Neural cell (in vitro differentiated cells): Measurements from ENCODE around the gene HNRNPA1L2. TPM values are rescaled to one million over a fixed set of nuclear protein-coding genes. Genes with fewer than 3 reads are reported as not detected.
A peak's percentile ranks its signal among the peaks of the same experiment; 100 is the strongest.

Source experiments
- H2AFZ ChIP-seq: fragments of 200-600, 300-800 bp; sonication (generic), shearing (Covaris generic); 2 replicates; pipeline ENCODE4 v1.6.0; 2014; ENCODE audit warnings: low read depth, mild to moderate bottlenecking, antibody characterized with exemption, low read length, moderate library complexity
- H3F3A ChIP-seq: fragments of 200-600 bp; shearing (Covaris generic); 2 replicates; pipeline ENCODE4 v1.6.1; 2016; ENCODE audit warnings: mild to moderate bottlenecking, moderate library complexity, mixed read lengths, antibody characterized with exemption, low read length; ENCODE audit not compliant: insufficient read depth, poor library complexity, severe bottlenecking
- H3K27ac ChIP-seq: fragments of 200-600, 300-800 bp; sonication (generic), shearing (Covaris generic); 2 replicates; pipeline ENCODE4 v1.5.1; 2014; ENCODE audit warnings: mild to moderate bottlenecking, low read length, moderate library complexity
- H3K27me3 ChIP-seq: fragments of 300-800, 200-600 bp; sonication (generic), shearing (Covaris generic); 2 replicates; pipeline ENCODE4 v1.6.0; 2014; ENCODE audit warnings: mild to moderate bottlenecking, low read depth, low read length, moderate library complexity; ENCODE audit not compliant: insufficient read depth
- H3K36me3 ChIP-seq: fragments of 300-800, 200-600 bp; sonication (generic), shearing (Covaris generic); 2 replicates; pipeline ENCODE4 v1.5.1; 2014; ENCODE audit warnings: mild to moderate bottlenecking, antibody characterized with exemption, low read length, moderate library complexity; ENCODE audit not compliant: insufficient read depth
- H3K4me2 ChIP-seq: fragments of 300-800, 200-600 bp; sonication (generic), shearing (Covaris generic); 2 replicates; pipeline ENCODE4 v1.6.0; 2014; ENCODE audit warnings: mild to moderate bottlenecking, low read length
- H3K4me3 ChIP-seq: fragments of 300-800, 200-600 bp; sonication (generic), shearing (Covaris generic); 2 replicates; pipeline ENCODE4 v1.5.1; 2014; ENCODE audit warnings: mild to moderate bottlenecking, low read length, moderate library complexity
- H3K79me2 ChIP-seq: fragments of 200-600 bp; shearing (Covaris generic); replicated peaks from 2 replicates; pipeline ENCODE4 v1.6.0; 2014; ENCODE audit warnings: mild to moderate bottlenecking, low read length, moderate library complexity; ENCODE audit not compliant: insufficient read depth
- H3K9ac ChIP-seq: fragments of 300-800, 200-600 bp; sonication (generic), shearing (Covaris generic); 2 replicates; pipeline ENCODE4 v1.6.1; 2016; ENCODE audit warnings: mild to moderate bottlenecking, low read length, mixed read lengths
- H3K9me2 ChIP-seq: fragments of 200-600 bp; shearing (Covaris generic); 2 replicates; pipeline ENCODE4 v1.6.1; 2016; ENCODE audit warnings: mild to moderate bottlenecking, low read length, mixed read lengths; ENCODE audit not compliant: insufficient read depth
- H3K9me3 ChIP-seq: fragments of 200-600, 300-800 bp; sonication (generic), shearing (Covaris generic); 2 replicates; pipeline ENCODE4 v1.6.1; 2016; ENCODE audit warnings: mild to moderate bottlenecking, mixed run types, low read length, moderate library complexity, mixed read lengths
- H4K20me1 ChIP-seq: fragments of 200-600 bp; shearing (Covaris generic); 2 replicates; pipeline ENCODE4 v1.6.1; 2016; ENCODE audit warnings: mild to moderate bottlenecking, mixed run types; ENCODE audit not compliant: insufficient read depth
- CTCF ChIP-seq: fragments of 450-650 bp; IDR thresholded peaks from 2 replicates; pipeline ENCODE4 v1.5.1; 2014; ENCODE audit warnings: antibody characterized with exemption, mild to moderate bottlenecking, moderate library complexity; ENCODE audit not compliant: poor library complexity, severe bottlenecking
- EP300 ChIP-seq: fragments of 450-650 bp; conservative IDR thresholded peaks from 2 replicates; pipeline ENCODE4 v1.6.1; 2014; ENCODE audit warnings: antibody characterized with exemption, mild to moderate bottlenecking, moderate library complexity; ENCODE audit not compliant: poor library complexity, severe bottlenecking
- EZH2 ChIP-seq: fragments of 200-600, 300-800 bp; shearing (Covaris generic), sonication (generic); IDR thresholded peaks from 2 replicates; pipeline ENCODE4 v1.6.1; 2014; ENCODE audit warnings: antibody characterized with exemption, low read length, borderline replicate concordance, mild to moderate bottlenecking; ENCODE audit not compliant: insufficient read depth, poor library complexity, severe bottlenecking
- MXI1 ChIP-seq: fragments of 450-650 bp; conservative IDR thresholded peaks from 2 replicates; pipeline ENCODE4 v1.6.1; 2014; ENCODE audit warnings: antibody characterized with exemption, mild to moderate bottlenecking; ENCODE audit not compliant: poor library complexity, severe bottlenecking
- POLR2AphosphoS5 ChIP-seq: IDR thresholded peaks from 2 replicates; pipeline ENCODE4 v1.6.1; 2012
- RAD21 ChIP-seq: fragments of 450-650 bp; conservative IDR thresholded peaks from 2 replicates; pipeline ENCODE4 v1.6.1; 2014; ENCODE audit warnings: antibody characterized with exemption, mild to moderate bottlenecking, moderate library complexity
- SMC3 ChIP-seq: fragments of 450-650 bp; conservative IDR thresholded peaks from 2 replicates; pipeline ENCODE4 v1.6.1; 2014; ENCODE audit warnings: antibody characterized with exemption, mild to moderate bottlenecking, moderate library complexity; ENCODE audit not compliant: poor library complexity
- TAF1 ChIP-seq: IDR thresholded peaks from 2 replicates; pipeline ENCODE4 v1.6.1; 2012; ENCODE audit warnings: low read depth
- polyA plus RNA-seq: library from polyadenylated mRNA; depleted of rRNA; stranded (reverse); fragments of >200 nt; gene quantifications from 2 replicates; pipeline ENCODE4 v1.2.3, GENCODE V29; 2014
- TF ChIP-seq, protein P1 (sequence below): IDR thresholded peaks from 2 replicates; pipeline ENCODE4 v1.6.1; 2012; ENCODE audit warnings: borderline replicate concordance

The HNRNPA1L2 gene
- polyA plus RNA-seq, 1 donor from 2014 or later: 21.2 TPM

GRCh38 chr13:52652980-52653303 is 10.7 kb downstream of the HNRNPA1L2 start:
- H3K27me3 ChIP-seq: no peaks in the 10 kb centered on the region
- H3K9me2 ChIP-seq: no peaks in the 10 kb centered on the region
- peak overlapping the region; percentile 84 for H2AFZ ChIP-seq
- TF ChIP-seq SMC3 (peak; percentile 41), MXI1 (peak; percentile 7), TAF1 (no peak), RAD21 (peak; percentile 43), CTCF (peak; percentile 11), EP300 (no peak), EZH2 (no peak), POLR2AphosphoS5 (no peak)
- TF ChIP-seq, protein P1, sequence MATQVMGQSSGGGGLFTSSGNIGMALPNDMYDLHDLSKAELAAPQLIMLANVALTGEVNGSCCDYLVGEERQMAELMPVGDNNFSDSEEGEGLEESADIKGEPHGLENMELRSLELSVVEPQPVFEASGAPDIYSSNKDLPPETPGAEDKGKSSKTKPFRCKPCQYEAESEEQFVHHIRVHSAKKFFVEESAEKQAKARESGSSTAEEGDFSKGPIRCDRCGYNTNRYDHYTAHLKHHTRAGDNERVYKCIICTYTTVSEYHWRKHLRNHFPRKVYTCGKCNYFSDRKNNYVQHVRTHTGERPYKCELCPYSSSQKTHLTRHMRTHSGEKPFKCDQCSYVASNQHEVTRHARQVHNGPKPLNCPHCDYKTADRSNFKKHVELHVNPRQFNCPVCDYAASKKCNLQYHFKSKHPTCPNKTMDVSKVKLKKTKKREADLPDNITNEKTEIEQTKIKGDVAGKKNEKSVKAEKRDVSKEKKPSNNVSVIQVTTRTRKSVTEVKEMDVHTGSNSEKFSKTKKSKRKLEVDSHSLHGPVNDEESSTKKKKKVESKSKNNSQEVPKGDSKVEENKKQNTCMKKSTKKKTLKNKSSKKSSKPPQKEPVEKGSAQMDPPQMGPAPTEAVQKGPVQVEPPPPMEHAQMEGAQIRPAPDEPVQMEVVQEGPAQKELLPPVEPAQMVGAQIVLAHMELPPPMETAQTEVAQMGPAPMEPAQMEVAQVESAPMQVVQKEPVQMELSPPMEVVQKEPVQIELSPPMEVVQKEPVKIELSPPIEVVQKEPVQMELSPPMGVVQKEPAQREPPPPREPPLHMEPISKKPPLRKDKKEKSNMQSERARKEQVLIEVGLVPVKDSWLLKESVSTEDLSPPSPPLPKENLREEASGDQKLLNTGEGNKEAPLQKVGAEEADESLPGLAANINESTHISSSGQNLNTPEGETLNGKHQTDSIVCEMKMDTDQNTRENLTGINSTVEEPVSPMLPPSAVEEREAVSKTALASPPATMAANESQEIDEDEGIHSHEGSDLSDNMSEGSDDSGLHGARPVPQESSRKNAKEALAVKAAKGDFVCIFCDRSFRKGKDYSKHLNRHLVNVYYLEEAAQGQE: no peak
- peak overlapping the region; percentile 98 for H3K27ac ChIP-seq
- H3K4me2 ChIP-seq: no peak overlapping the region
- no peaks in the 10 kb centered on the region for H3K36me3 ChIP-seq
- H4K20me1 ChIP-seq: no peaks in the 10 kb centered on the region
- H3K9me3 ChIP-seq: no peaks in the 10 kb centered on the region
- H3K9ac ChIP-seq: peak overlapping the region; percentile 91
- peaks cover 61% of the 10 kb centered on the region for H3K79me2 ChIP-seq
- H3F3A ChIP-seq: peaks cover 12% of the 10 kb centered on the region
- peak overlapping the region; percentile 87 for H3K4me3 ChIP-seq

DNA sequence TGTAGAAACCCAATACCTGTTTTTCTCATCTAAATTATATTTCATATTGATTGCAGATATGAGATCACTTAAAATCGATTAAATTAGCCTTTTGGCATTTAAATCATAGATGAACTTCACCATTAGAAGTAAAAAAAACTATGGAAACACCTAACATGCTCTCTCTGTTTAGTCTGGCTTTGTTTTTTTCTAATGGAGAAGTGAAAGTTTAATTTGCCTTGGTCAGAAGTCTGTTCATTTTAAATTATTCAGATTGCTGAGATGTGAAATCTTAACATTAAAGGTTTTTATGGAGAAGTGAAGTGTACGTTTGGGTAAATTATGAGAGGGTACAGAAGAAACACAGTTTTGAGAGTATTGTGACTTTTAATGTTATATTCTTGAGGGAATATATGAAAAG is 17.1 kb downstream of the HNRNPA1L2 start:
- no peak overlapping the region for H2AFZ ChIP-seq
- H3K36me3 ChIP-seq: peaks cover 7% of the 10 kb centered on the region

More for the DNA sequence above, 17.1 kb downstream of the HNRNPA1L2 start:
- H3F3A ChIP-seq: no peaks in the 10 kb centered on the region
- no peaks in the 10 kb centered on the region for H3K9me2 ChIP-seq
- H3K27ac ChIP-seq: no peak overlapping the region
- H4K20me1 ChIP-seq: no peaks in the 10 kb centered on the region
- no peak overlapping the region for H3K4me3 ChIP-seq
- H3K27me3 ChIP-seq: no peaks in the 10 kb centered on the region
- H3K79me2 ChIP-seq: peaks cover 29% of the 10 kb centered on the region
- no peak overlapping the region for H3K9ac ChIP-seq
- no peaks in the 10 kb centered on the region for H3K9me3 ChIP-seq
- TF ChIP-seq, protein P1: no peak
- TF ChIP-seq TAF1 (no peak), EZH2 (no peak), RAD21 (no peak), EP300 (no peak), CTCF (no peak), POLR2AphosphoS5 (no peak), SMC3 (no peak), MXI1 (no peak)
- no peak overlapping the region for H3K4me2 ChIP-seq
